Endometrium (tissue), 2 donors: ENCODE measurements around the gene MXD3.

Experiments
- FAIRE-seq: peaks from 2 replicates; lab custom pipeline; 2012; peaks lifted over from hg19 to GRCh38; lab: Jason Lieb, UNC
- donor health status: control.
- donor health status: control.

The MXD3 gene

DNA sequence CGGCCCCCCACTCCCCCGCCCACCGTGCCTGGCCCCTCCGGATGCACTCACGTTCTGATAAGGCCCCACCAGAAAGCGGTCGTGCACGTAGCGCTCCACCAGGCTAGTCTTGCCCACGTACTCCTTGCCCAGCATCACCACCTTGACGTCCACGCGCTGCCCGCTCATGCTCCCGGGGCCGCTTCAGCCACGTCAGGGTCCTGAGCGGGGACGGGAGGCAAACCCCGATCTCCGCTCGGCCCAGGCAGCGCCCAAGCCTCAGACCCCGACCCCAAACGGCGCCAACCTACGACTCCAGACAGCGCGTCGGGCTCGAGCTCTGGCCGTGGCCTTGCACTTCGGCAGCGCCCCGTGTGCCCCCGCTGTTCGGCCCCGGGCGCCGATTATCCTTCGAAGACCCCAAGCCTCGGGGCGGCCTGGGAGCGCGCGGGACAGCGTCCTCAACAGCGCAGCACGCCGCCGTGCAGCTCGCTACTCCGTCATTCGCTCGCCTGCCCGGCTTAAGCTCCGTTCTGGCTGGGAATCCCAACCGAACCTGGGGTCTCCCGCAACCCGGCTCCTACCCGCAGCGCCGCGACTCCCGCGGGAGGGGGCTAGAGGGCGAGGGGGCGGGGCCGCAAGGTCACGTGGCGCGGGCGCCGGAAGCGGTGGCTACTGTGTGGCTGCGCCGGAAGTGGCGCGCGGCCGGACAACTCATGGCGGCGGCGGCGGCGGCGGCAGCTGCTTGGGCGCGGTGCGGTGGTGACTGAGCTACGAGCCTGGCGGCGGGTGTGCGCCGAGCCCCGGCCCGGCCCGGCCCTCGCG is 8.4 kb downstream of the MXD3 start, which contains the start of the genes PRELID1 and RAB24:
Gene PRELID1 (plus strand): TSS at position 679 of the 804 bp plus-strand sequence. CDS start 187 bp downstream, outside the sequence.
Gene RAB24 (minus strand): TSS at position 599 of the 804 bp plus-strand sequence. CDS start 431 bp downstream, at position 168.
- no peak for FAIRE-seq

DNA sequence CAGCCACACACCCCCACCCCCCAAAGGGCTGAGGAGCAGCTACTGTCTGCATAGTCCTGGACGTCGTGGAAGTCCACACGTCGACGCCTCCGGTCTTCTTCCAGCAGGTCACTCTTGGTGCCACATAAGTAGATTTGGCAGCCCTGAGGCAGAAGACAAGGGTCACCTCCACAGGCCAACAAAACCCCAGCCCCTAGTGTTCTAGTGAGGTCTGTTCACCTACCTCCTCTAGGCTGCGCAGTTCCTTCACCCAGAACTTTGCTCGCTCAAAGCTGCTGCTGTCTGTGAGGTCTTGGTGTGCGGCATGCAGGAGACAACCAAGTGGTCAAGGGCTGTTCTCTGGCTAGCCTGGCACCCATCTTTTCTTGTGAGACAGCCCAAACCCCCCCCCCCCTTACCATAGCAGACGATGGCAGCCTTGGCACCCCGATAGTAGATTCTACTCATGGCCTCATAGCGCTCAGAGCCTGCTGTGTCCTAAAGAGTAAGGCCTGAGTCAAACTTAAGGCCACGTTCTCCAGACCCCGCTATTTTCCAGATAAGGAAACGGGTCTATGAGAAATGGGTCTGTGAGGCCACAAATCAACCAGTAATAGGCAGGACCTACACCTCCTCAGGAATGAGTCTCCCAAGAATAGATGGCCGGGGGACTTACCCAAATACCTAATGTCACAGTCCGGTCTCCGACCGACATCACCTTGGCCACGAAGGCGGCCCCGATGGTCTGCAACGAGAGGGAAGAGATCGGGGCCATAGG is 9.2 kb downstream of the MXD3 start:
- no peak for FAIRE-seq

DNA sequence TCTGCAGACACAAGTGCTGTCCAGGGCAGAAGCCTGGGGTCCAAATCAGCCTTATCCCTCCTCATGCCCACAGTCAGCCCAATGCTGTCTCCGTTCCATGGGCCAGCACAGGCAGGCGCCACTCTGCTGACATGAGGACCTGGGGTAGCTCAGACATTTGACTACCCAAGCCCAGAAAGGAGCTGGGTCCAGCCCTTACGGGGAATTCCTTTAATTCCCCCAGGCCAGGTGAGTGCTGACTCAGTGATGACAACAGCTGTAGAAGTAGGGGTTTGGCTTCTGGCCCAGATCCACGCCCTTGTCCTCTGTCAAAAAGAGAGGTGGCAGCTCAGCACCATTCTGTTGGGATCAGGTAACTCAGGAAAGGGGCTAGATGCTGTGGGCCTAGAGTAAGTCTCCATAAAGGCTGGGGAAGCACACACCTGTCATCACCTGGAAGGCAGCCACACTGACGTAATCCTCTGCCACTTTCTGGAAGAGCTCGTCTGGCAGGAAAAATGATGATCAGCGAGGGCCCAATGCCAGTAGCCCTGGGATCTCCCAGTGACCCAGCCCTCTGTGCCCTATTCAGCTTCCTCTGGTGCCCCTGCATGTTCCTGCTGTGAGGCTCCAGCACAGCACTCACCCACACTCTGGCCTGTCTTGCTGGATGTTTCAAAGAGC is 10.1 kb downstream of the MXD3 start:
- no peak for FAIRE-seq

DNA sequence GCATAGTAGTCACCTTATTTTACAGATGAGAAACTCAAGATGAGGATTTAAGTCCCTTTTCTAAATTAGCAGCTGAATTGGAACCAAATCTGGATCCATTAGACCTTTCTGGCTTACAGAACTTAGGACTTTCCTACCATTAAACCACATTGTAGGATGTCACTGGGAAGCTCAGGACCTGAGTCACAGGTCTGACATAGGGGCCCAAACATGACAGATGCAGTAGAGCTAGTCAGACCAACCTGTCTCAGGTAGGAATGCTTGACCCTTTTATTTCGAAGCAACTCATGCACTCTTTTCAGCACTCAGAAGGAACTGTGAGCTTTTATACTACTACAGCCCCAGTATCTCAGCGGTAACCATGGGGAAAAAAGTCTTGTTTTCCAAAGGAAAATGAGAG is 10.7 kb downstream of the MXD3 start:
- FAIRE-seq = no peak

DNA sequence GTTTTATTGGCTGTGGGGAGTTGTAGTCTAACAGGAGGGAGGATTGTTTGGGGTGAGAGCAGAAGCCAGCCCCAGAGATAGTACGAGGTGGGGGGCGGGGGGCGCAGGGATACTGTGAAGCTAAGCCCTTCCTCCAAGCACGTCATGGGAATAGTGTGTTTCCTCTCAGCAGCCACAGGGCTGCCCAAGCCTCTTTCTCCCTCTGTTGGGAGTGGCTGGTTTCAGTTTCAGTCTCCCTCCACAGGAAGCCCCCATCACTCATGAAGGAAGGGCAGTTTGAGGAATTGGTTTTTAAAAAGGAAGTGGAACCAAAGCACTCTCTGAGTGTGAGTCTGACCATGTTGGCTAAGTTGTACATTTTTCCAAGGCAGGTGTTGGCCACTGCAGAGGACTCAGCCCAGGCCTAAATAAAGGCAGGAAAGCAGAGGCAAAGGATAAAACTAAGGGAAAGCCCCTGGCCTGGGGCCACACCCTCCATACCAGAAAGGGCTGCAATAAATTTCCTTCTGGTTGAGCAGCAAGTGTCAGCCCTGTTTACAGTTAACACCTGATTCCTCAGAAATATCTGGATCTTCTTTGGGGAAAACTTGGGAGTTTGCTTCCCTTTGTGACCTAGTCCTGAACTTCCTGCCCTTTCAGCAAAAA is 11.3 kb downstream of the MXD3 start:
- no peak for FAIRE-seq

DNA sequence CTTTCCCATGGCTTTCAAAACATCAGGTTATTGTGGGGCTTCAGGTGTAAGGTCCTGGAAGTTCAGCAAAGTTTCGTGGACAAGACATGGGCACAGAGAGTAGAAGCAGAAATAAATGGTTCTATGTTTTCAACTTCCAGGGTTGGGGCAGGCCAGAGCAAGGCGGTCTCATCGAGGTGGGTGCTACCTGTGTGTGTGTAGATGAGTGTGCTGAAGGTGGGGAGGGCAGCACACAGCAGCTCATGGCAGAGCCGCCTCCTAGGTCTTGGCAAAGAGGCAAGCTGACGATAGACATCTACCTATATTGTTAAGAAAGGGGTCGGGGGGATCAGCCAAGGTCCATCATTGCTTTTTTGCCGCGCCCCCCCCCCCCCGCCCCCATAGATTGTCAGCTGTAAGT is 12.0 kb downstream of the MXD3 start:
- FAIRE-seq = no peak

DNA sequence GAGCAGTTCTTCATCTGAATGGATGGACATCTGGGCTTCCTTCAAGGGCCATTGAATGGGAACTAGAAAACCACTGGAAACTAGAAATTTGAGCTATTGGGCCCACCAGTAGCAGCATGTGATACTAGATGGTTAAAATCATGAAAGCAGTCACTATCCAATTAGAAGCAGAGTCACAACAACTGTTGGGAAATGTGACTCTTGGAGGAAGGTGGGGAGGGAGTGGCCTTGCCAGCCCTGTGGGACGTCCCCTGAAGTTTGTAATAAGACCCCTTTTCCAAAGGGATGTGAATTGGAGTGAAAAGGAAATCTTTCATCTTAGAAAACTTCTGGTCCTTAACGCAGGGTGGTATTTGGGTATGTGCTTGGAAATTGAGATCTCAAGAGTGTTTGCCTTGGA is 13.8 kb downstream of the MXD3 start:
- FAIRE-seq = no peak

DNA sequence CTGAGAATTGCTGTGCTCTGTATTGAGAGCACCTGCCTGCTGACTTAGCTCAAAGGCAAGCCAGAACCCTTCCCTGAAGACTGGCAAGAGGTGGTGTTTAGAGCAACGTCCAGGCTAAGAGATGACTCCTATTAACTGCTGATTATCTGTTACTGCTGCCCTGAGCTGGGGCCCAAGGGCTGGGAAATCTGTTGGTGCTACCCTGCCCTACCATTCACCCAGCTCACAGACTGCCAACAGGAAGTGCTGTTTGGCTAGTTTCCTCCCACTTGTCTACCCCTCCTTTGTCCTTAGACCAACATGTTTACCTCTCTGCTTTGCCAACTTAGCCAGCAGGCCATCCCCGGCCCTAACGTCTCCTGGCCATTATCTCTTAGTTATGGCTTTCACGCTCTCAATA is 15.1 kb downstream of the MXD3 start:
- no peak for FAIRE-seq

DNA sequence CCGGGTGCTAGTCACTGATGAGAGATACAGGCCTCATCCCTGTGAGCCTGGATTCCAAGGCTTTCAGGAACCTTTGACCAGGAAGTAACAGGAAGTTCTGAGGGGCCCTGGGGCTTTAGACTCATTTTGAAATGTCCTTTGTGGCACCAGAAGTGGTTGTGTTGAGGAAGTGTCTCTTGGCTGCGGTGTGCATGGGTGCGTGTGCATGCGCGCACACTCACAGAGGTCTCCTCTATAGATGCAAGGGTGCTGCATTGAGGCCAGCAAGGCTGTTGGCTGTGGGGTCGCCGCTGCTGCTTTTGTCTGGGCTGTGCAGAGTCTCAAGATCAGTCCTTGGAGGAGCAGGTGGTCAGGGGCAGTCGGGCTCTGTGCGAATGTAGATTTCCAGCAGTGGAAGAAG is 15.8 kb downstream of the MXD3 start:
- FAIRE-seq = no peak

DNA sequence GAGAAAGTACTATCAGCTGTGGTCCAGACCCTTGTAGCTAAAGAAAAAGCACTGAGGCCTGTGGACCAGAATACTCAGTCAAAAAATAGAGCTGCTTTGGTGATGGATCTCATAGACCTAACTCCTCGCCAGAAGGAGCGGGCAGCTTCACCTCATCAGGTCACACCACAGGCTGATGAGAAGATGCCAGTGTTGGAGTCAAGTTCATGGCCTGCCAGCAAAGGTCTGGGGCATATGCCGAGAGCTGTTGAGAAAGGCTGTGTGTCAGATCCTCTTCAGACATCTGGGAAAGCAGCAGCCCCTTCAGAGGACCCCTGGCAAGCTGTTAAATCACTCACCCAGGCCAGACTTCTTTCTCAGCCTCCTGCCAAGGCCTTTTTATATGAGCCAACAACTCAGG is 17.1 kb downstream of the MXD3 start:
- FAIRE-seq = no peak

DNA sequence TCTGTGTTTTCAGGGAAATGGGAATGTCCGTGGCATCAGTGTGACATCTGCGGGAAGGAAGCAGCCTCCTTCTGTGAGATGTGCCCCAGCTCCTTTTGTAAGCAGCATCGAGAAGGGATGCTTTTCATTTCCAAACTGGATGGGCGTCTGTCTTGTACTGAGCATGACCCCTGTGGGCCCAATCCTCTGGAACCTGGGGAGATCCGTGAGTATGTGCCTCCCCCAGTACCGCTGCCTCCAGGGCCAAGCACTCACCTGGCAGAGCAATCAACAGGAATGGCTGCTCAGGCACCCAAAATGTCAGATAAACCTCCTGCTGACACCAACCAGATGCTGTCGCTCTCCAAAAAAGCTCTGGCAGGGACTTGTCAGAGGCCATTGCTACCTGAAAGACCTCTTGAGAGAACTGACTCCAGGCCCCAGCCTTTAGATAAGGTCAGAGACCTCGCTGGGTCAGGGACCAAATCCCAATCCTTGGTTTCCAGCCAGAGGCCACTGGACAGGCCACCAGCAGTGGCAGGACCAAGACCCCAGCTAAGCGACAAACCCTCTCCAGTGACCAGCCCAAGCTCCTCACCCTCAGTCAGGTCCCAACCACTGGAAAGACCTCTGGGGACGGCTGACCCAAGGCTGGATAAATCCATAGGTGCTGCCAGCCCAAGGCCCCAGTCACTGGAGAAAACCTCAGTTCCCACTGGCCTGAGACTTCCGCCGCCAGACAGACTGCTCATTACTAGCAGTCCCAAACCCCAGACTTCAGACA is 17.7 kb downstream of the MXD3 start:
- FAIRE-seq = no peak

DNA sequence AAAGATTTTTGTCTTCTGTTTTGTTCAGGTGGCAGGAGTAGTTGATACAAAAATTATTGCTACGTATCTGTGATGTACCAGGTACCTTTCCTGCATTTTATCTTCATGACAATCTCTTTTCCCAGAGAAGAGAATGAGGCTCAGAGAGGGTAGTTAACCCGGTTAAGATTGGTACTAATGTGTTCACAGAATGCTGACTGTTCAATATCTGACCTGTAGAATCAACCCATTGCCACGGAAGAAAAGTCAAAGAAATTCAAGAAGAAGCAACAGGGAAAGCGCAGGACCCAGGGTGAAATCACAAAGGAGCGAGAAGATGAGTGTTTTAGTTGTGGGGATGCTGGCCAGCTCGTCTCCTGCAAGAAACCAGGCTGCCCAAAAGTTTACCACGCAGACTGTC is 20.0 kb downstream of the MXD3 start:
- no peak for FAIRE-seq

DNA sequence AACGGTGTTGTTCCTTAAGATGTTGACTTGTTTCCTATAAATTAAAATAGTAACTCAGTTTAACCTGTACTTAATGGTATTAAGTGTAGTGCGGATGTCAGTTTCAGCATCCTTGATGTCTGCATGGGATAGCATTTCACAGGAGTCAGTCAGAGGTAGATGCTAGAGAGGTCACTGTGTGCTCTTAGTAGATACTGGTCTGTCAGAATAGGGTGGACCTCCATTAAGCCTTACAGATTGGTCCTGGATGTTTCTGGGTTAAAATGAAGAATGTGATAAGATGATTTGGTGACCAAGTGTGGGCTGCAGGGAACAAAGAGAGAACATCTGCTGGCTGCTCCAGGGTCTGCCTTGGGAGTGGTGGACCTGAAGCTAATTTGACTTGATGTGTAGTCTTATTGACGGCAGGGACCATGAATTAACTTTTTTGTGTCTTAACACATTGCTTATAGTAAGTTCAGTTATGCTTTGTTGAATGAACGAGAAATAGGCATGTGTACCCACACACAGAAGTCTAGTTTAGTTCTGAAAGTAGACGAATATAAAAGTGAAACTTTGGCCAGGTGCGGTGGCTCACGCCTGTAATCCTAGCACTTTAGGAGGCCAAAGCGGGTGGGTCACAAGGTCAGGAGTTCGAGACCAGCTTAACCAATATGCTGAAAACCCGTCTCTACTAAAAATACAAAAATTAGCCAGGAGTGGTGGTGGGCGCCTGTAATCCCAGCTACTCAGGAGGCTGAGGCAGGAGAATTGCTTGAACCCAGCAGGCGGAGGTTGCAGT is 20.7 kb downstream of the MXD3 start:
- FAIRE-seq = no peak

DNA sequence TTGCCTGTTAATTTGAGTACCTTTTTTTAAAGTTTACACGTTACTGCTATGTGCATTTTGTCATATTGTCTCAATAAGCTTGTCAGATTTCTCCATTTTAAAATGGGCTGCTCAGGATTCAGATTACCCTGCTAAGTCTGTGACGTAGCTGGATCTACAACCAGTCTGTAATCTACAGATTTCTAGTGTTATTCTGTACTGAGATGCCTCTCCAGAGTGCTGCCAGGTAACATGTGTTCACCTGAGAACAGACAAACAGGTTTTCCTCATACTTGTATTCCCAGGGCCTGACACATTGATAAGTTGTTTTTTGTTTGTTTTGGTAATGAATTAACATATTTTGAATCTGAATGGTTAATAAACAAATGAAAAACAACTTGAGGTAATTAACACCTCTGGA is 23.5 kb downstream of the MXD3 start:
- FAIRE-seq = no peak

DNA sequence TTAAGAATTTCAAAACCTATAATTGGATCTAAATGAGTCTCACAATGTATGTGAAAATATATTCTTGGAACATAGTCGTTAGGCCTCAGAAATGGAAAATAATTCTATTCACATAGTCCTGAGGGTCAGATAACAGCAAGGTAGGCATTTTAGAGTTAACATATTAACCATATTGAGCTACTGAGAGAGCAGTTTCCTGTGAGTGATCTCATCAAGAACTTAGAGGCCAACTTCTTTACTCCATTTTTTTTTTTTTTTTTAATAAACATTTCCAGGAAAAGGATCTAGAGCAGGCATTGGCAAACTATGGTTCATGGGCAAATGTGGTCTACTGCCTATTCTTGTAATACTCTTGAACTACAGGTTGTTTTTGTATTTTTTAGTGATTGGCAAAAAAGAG is 34.8 kb downstream of the MXD3 start:
- FAIRE-seq = no peak

DNA sequence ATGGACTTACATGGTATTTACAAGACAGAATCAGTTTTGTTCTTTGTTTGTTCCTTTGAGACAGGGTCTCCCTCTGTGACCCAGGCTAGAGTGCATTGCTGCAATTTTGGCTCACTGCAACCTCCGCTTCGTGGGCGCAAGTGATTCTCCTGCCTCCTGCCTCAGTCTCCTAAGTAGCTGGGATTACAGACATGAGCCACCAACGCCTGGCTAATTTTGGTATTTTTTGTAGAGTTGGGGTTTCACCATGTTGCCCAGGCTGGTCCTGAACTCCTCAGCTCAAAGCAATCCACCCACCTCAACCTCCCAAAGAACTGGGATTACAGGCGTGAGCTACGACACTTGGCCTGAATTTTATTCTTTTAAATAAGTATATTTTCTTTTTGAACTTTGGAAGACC is 35.8 kb downstream of the MXD3 start:
- FAIRE-seq = no peak

DNA sequence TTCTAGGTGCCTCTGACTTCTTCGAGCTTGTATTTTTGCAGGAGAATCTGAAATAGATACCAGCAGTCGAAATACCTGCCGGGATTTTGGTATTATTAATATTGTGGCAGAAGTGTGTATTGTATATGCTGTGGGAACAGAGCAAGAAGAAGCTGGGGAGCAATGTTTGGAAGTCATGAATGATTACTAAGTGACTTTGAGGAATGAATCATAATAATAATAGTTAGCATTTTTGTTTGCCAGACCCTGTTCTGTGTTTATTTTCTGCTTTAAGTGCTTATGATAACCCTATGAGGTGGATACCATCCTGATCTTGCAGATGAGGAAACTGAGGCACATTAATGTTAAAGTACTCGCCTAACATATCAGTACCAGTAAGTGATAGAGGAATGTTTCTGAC is 40.6 kb downstream of the MXD3 start:
- FAIRE-seq = no peak

DNA sequence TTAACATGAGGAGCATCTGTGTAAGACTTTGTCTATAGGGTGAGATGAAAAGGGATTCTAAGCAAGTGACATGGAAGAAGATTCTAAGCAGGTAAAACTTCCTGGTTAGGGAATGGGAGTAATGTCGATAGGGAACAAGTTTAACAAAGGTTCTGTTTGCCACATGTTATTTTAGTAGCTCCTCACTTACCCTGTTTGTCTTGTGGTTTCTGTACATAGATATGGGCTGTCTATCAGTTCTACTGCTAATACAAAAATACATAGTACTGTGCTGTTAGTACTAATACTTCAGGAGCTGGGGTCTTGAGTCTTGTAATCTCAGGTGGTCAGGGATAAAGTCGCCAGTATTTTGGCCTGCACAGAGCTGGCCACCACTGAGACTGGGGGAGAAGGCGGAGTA is 41.0 kb downstream of the MXD3 start:
- FAIRE-seq = no peak

DNA sequence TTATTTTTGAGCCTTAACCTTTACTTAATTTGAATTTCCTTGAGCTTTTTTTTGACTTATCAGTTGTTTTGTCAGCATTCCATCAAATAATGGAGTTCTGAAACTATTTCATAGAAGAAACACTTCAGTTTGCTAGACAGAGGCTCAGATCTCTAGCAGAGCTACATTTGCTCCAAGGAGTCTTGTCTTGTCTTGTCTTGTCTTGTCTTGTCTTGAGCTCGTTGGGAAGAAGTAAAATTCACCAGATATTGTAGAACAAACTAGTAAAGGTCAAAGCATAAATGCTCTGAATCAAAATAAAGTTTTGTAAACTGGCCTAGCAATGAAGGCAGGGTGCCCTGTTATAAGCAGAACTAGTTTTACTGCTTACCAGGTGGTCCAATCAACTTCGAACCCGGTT is 41.7 kb downstream of the MXD3 start:
- FAIRE-seq = no peak

DNA sequence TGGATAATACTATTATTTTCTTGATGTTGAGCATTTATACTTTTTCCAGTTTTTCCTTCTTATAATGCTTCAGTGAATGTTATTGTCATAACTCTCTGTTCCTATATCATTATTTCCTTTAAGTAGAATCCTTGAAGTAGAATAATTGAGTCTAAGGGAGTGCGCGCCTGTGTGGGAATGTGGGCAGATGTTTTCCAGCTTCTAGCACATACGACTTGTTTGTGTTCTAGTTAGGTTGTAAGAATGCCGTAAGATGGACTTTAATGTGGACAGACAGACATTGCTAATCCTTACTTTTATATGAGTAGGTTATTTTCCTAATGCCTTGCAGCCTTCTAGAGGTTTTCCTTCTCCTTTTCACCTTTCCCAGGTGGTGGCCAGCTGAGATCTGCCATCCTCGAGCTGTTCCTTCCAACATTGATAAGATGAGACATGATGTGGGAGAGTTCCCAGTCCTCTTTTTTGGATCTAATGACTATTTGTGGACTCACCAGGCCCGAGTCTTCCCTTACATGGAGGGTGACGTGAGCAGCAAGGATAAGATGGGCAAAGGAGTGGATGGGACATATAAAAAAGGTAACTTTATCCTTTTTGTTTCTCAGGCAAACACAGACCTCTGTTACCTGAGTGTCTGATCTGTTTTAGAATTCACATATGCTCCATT is 42.3 kb downstream of the MXD3 start:
- no peak for FAIRE-seq
